Fibroblast of pulmonary artery (primary cell): Measurements from ENCODE around the gene ZNF561.

Experiments
- DNase-seq: peaks from one replicate; pipeline ENCODE4 v3.0.0-alpha.2; 2010; ENCODE audit warnings: low read depth
- H3K4me3 ChIP-seq: replicated peaks from 2 replicates; pipeline ENCODE4 v1.5.1; 2011; ENCODE audit warnings: low read depth, mild to moderate bottlenecking, control low read depth, low read length, moderate library complexity
- TF ChIP-seq, protein P1 (sequence below): IDR thresholded peaks from 2 replicates; pipeline ENCODE4 v1.5.1; 2011; ENCODE audit warnings: mild to moderate bottlenecking, control low read depth, low read length, inconsistent platforms; ENCODE audit errors: missing control alignments

The ZNF561 gene

DNA sequence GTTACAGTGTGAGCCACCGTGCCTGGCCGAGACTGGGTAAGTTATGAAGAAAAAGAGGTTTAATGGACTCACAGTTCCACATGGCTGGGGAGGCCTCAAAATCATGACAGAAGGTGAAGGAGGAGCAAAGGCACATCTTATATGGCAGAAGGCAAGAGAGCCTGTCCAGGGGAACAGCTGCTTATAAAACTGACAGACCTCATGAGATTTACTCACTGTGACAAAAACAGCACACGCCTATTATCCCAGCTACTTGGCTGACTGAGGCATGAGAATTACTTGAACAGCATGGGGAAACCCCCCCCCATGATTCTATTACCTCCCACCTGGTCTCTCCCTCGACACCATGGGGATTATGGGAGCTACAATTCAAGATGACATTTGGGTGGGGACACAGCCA is 23.4 kb upstream of the ZNF561 start:
- no peak for DNase-seq
- no peak overlapping the region for H3K4me3 ChIP-seq
- TF ChIP-seq, protein P1, sequence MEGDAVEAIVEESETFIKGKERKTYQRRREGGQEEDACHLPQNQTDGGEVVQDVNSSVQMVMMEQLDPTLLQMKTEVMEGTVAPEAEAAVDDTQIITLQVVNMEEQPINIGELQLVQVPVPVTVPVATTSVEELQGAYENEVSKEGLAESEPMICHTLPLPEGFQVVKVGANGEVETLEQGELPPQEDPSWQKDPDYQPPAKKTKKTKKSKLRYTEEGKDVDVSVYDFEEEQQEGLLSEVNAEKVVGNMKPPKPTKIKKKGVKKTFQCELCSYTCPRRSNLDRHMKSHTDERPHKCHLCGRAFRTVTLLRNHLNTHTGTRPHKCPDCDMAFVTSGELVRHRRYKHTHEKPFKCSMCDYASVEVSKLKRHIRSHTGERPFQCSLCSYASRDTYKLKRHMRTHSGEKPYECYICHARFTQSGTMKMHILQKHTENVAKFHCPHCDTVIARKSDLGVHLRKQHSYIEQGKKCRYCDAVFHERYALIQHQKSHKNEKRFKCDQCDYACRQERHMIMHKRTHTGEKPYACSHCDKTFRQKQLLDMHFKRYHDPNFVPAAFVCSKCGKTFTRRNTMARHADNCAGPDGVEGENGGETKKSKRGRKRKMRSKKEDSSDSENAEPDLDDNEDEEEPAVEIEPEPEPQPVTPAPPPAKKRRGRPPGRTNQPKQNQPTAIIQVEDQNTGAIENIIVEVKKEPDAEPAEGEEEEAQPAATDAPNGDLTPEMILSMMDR: no peak

DNA sequence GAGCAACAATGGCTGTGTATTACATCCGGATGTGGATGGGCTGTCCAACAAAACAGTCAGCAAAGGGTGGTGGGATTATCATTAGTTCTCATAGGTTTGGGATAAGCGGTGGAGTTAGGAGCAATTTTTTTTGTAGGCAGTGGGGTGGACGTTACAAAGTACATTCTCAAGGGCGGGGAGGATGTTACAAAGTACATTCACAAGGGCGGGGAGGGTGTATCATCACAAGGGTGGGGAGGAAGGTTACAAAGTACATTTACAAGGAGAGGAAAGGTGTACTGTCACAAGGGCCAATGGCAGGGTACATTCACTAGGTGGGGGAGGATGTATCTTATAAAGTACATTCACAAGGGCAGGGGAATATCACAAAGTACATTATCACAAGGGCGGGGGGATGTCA is 20.8 kb upstream of the ZNF561 start:
- TF ChIP-seq, protein P1: no peak
- no peak for DNase-seq
- H3K4me3 ChIP-seq: no peak overlapping the region

DNA sequence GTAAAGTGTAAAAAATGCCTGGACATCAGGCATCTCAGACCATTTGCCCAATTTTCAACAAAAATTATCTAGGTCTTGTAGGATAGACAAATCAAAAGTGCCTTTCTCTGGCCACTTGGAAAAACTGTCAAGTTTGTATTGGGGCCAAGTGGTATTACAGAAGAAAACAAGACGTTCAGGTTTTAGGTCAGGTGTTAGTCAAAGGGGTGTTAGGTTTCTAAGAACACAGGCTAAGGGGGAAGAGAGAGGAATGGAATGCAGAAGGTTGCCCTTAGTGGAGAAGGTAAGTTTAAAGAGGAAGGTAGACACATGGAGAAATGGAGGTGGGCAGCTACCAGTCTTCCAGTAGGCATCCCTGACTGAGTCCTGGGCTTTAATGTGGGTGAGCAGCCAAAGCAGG is 19.9 kb upstream of the ZNF561 start:
- TF ChIP-seq, protein P1: no peak
- DNase-seq: no peak
- no peak overlapping the region for H3K4me3 ChIP-seq

DNA sequence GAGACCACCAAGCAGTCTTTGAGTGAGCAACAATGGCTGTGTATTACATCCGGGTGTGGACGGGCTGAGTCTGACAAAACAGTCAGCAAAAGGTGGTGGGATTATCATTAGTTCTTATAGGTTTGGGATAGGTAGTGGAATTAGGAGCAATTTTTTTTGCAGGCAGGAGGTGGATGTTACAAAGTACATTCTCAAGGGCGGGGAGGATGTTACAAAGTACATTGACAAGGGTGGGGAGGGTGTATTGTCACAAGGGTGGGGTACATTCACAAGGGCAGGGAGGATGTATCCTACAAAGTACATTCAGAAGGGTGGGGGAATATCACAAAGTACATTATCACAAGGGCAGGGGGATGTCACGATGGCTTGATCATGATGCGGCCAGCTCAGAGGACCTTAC is 15.0 kb upstream of the ZNF561 start:
- TF ChIP-seq, protein P1: no peak

DNA sequence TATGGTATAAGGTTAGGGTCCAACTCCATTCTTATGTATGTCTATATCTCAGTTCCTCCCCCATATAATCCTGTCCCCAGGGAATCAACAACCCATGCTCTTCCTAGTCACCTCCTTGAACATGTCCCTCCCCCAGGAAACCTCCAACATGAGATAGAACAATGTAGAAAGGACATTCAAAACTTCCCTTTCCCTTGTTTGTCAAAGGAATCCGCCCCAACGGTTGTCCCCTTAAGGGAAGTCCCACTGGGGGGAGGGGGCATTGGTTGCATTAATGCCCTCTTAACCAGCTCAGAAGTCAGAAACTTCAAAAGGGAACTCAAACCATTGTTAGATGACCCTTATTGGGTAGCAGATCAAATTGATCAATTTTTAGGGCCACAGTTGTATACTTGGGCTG is 6.8 kb upstream of the ZNF561 start:
- no peak overlapping the region for H3K4me3 ChIP-seq
- TF ChIP-seq, protein P1: no peak
- no peak for DNase-seq

More for the DNA sequence above, 15.0 kb upstream of the ZNF561 start:
- DNase-seq: no peak
- no peak overlapping the region for H3K4me3 ChIP-seq

DNA sequence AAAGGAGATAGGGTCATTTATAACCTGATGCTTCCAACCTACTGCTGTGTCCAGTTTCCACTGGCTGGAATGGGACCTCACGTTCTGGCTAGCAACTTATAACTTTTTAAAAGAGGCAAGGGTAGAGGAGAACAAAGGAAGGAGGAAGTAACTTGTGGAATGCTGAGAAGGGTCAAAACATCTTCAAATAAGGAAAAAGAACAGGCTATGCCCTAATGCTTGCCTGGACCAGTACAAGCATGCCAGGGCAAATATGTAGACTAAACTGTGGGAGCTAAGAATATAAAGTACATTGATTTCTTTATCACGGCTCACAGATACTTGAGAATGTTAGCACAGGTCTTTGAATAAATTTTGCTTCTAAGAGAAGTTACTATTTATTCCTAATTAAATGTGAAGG is 1.5 kb upstream of the ZNF561 start:
- H3K4me3 ChIP-seq: no peak overlapping the region
- DNase-seq: peak; percentile 21
- TF ChIP-seq, protein P1: no peak

DNA sequence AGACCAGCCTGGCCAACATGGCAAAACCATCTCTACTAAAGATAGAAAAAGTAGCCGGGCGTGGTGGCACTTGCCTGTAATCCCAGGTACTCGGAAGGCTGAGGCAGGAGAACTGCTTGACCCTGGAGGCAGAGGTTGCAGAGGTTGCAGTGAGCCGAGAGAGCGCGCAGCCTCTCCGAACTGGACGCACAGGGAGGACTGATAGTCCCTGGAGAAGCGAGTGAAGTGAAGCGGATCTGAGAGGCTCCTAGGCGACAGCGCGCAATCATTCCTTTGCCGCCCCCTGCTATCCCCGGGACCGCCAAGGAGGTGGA is 233 bp downstream of the ZNF561 start:
- TF ChIP-seq, protein P1: no peak
- peak overlapping the region; percentile 99 for H3K4me3 ChIP-seq
- no peak for DNase-seq
